ENCODE measurements around the gene CRPPA.
"Not testable (repeated sequence)": the region's sequence is repeated elsewhere in the genome, so short reads cannot be mapped to it uniquely, and the experiment has no call there.

CRPPA gene

DNA sequence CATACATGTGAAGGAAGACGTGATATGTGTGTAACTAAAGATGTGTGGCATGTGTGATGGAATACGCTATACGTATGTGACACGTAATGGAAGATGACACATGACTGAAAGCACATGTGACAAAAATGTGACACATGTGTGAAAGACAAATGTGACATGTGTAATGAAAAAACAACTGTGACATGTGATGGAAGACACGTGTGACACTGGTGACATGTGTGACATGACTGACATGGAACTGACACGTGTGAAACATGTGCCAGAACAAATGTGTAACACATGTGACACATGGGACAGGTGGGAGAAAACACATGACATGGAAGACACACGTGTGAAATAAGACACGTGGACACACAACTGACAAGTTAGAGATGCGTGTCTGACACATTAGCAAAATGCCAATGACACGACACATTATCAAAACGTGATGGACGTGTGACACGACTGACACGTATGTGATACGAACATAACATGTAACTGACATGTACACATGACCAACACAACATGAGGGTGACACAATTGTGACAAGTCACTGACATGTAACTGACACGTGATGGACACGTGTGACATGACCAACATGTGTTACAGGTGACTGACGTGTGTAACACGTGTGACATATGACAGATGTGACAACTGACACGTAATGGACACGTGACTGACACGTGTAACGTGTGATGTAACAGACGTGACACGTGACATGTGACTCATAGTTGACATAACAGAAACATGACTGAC is 24.4 kb downstream of the CRPPA start:
- DNase-seq: no peak

DNA sequence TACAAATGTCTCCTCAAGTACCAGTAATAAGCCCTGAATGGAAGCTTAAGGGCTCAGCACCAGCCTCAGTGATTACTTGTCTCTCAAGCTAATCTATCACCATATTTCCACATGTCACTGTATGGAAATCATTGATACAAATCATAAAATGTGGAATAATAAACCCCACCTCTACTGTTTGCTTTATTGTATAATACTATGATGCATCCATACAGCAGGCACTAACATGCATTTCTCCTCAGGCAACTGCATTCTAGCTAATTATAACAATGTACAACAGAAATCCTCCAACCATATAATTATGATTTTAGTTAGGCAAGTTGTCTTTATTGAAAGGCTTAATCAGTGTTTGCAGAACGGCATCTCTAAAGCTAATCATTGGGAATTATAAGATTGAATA is 26.2 kb downstream of the CRPPA start:
- DNase-seq: no peak

DNA sequence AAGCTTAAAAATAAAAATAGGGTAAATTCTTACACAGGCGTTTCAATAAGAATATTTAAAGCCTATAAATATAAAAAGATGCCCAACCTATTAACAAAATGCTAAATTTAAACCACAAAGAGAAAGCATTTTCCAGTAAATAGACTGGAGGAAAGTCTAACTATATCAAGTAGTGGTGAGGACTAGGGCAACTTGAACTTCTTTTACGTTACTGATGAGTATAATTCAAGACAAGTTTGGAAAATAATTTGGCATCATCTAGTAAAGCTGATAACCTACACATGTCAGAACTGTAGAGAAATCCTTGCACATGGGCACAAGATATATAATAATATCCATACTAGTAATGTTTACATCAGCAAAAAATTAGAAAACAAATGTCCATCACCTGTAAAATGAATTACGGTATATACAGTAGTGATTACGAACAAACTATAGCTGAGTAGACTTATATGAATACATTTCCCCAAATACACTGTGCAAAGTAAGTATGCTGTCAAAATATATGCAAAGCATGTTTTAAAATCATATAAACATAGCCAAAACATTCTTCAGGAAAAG is 27.4 kb downstream of the CRPPA start:
- no peak for DNase-seq

DNA sequence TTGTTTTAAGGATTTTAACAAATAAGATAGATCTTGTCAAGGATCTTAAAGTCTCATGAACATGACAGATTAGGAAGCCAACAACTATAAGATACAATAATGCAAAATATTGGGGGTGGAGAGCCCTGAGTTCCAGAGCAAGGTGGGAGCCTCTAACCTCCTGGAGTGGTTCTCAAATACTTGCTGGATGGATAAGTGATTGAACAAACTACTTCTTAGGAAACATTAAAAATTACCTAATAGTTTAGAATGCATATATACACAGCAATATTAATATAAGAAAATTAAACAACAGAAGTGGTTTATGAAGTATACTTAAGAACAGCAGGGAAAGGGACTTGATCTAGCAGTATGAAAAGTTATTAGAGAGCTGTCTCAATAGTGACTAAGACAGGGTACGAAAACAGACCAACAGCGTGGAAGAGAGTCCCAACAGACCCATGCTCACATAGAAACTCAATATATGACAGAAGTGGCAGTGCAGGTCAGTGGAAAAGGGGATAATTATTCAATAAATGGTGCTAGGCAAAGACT is 28.3 kb downstream of the CRPPA start:
- DNase-seq: no peak

DNA sequence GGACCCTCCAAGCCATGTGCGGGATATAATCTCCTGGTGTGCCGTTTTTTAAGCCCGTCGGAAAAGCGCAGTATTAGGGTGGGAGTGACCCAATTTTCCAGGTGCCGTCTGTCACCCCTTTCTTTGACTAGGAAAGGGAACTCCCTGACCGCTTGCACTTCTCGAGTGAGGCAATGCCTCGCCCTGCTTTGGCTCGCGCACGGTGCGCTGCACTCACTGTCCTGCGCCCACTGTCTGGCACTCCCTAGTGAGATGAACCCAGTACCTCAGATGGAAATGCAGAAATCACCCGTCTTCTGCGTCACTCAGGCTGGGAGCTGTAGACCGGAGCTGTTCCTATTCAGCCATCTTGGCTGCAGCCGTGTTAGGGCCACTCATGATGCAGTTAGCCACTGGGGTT is 37.6 kb downstream of the CRPPA start:
- not testable (repeated sequence) for DNase-seq

DNA sequence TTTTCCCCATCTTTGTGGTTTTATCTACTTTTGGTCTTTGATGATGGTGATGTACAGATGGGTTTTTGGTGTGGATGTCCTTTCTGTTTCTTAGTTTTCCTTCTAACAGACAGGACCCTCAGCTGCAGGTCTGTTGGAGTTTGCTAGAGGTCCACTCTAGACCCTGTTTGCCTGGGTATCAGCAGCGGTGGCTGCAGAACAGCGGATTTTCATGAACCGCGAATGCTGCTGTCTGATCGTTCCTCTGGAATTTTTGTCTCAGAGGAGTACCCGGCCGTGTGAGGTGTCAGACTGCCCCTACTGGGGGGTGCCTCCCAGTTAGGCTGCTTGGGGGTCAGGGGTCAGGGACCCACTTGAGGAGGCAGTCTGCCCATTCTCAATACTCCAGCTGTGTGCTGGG is 38.2 kb downstream of the CRPPA start:
- not testable (repeated sequence) for DNase-seq
